Measurements from ENCODE around the gene ICAM4.
A peak's percentile ranks its signal among the peaks of the same experiment; 100 is the strongest.
"Not testable (repeated sequence)": the region's sequence is repeated elsewhere in the genome, so short reads cannot be mapped to it uniquely, and the experiment has no call there.

ICAM4 gene

GRCh38 chr19:10271543-10272086 lies 15.1 kb upstream of the ICAM4 start:
- TF ChIP-seq CTCF (conservative IDR thresholded peaks at IDR 0.05; ENCODE audit: low read depth): no peak
- ChIA-PET CTCF (interaction anchor here (0.5 to 3.0 kb wide), 6 partner anchors 12 to 437 kb away, joined by 3 to 33 read pairs (median 4); no protein-coding TSS in a partner anchor), POLR2A (ENCODE audit: low non-redundant PET) (interaction anchor here (1.2 to 1.7 kb wide), 2 partner anchors 14 to 18 kb away, joined by 7 to 15 read pairs; partner anchors contain the start of gene ICAM5)
- no peak for DNase-seq (ENCODE audit: low spot score)
- peak overlapping the region; percentile 52 for H3K27ac ChIP-seq

GRCh38 chr19:10274589-10274988 lies 12.2 kb upstream of the ICAM4 start:
- CTCF ChIA-PET: interaction anchor here (0.5 to 1.0 kb wide), 4 partner anchors 11 to 116 kb away, joined by 3 to 5 read pairs (median 4); no protein-coding TSS in a partner anchor
- DNase-seq (ENCODE audit: low spot score): no peak
- no peak for TF ChIP-seq CTCF (conservative IDR thresholded peaks at IDR 0.05; ENCODE audit: low read depth)
- peak overlapping the region; percentile 36 for H3K27ac ChIP-seq
- POLR2A ChIA-PET (ENCODE audit: low non-redundant PET): no interaction called here

GRCh38 chr19:10277795-10278589 lies 8.8 kb upstream of the ICAM4 start:
- H3K27ac ChIP-seq: 0 out of 2 replicates have a peak overlapping the region, but pooled peaks have one; percentile 6
- no peak for DNase-seq (ENCODE audit: low spot score)
- ChIA-PET CTCF (interaction anchor here (0.6 to 1.1 kb wide), 3 partner anchors 9 to 70 kb away, joined by 3 to 4 read pairs (median 3); no protein-coding TSS in a partner anchor), POLR2A (ENCODE audit: low non-redundant PET) (interaction anchor here (0.6 kb wide), 1 partner anchor 105 kb away, joined by 4 read pairs; no protein-coding TSS in a partner anchor)
- no peak for TF ChIP-seq CTCF (conservative IDR thresholded peaks at IDR 0.05; ENCODE audit: low read depth)

GRCh38 chr19:10278935-10279334 lies 7.8 kb upstream of the ICAM4 start:
- H3K27ac ChIP-seq: no peak overlapping the region
- POLR2A ChIA-PET (ENCODE audit: low non-redundant PET): no interaction called here
- CTCF ChIA-PET: no interaction called here
- DNase-seq (ENCODE audit: low spot score): no peak
- no peak for TF ChIP-seq CTCF (conservative IDR thresholded peaks at IDR 0.05; ENCODE audit: low read depth)

GRCh38 chr19:10279737-10280442 lies 6.9 kb upstream of the ICAM4 start:
- H3K27ac ChIP-seq: peak overlapping the region; percentile 9; the same call in 1 of the 2 replicates
- no peak for DNase-seq (ENCODE audit: low spot score)
- ChIA-PET CTCF (interaction anchor here (0.6 kb wide), 3 partner anchors 30 to 401 kb away, joined by 3 to 4 read pairs (median 3); no protein-coding TSS in a partner anchor), POLR2A (ENCODE audit: low non-redundant PET) (interaction anchor here (0.8 kb wide), 1 partner anchor 9 kb away, joined by 5 read pairs; the partner anchor contains the start of gene ICAM1)
- TF ChIP-seq CTCF (conservative IDR thresholded peaks at IDR 0.05; ENCODE audit: low read depth): no peak

- POLR2A ChIA-PET (ENCODE audit: low non-redundant PET); DNase-seq (ENCODE audit: low spot score); CTCF ChIA-PET: not testable (repeated sequence)
- peak overlapping the region; percentile 59; the same call in 1 of the 2 replicates for H3K27ac ChIP-seq
Measured at GRCh38 chr19:10282043-10282442, 4.7 kb upstream of the ICAM4 start.
